A549 (cell line): Measurements from ENCODE around the gene TUFM.

Experiments
- CTCF ChIP-seq: fragments of >200 bp; sonication (Bioruptor Twin); formaldehyde crosslinking; IDR thresholded peaks from 3 replicates; pipeline ENCODE4 v1.5.1; 2016
- HDAC2 ChIP-seq: fragments of 200-600 bp; sonication (generic); IDR thresholded peaks from 2 replicates; pipeline ENCODE4 v1.6.1; 2016

GRCh38 chr16:28858421-28858820, 12.3 kb upstream of the TUFM start:
- no peak for TF ChIP-seq HDAC2
- no peak for TF ChIP-seq CTCF
